IPS-11a (cell line): Measurements from ENCODE around the gene GZMB.
"Not testable (repeated sequence)": the region's sequence is repeated elsewhere in the genome, so short reads cannot be mapped to it uniquely, and the experiment has no call there.

Experiments
- H3K4me3 ChIP-seq: one replicate; pipeline ENCODE4 v1.5.1; 2013; ENCODE audit warnings: low read depth, low read length, control low read depth

Gene GZMB, protein sequence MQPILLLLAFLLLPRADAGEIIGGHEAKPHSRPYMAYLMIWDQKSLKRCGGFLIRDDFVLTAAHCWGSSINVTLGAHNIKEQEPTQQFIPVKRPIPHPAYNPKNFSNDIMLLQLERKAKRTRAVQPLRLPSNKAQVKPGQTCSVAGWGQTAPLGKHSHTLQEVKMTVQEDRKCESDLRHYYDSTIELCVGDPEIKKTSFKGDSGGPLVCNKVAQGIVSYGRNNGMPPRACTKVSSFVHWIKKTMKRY

DNA sequence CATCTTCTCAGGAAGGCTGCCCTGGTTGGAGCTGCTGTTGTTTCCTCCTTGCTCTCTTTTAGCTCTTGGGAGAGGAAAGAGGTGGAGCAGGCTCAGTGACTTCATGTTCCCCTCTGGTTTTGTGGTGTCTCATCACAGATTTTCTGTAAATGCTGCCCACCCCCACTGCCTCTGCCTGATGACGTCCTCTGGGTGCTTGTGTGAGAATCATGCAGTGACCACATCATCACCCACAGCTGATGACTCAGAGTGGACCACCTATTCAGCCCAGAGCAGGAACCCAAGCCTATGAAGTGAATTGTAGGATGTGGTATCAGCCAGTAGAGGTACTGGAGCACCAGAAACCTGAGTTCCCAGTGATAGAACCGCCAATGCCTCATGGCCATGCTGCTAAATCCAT lies at the start of gene GZMB:
Gene GZMB, minus strand, starts transcription at position 33 of the 400 bp plus-strand sequence. Its CDS starts 30 bp downstream, at position 3.
- H3K4me3 ChIP-seq, result no peak within 1 kb of the TSS

DNA sequence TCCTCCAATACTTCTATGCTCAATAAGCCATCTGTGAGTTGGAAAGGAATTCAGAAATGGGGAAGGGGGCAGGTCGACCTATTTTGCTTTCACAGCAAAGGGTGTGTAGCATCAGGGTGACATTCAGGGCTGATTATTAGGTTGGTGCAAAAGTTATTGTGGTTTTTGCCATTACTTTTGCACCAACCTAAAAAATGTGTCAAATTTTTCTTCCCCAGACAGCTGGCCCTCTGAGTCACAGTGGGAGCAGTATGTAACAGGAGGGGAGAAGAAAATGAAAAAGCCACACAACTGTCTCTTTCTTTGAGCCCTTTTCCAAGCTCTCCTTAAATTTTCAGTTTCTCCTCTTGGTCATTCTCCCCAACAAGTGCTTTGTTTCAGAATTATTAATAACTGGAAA lies 47.1 kb upstream of the GZMB start:
- H3K4me3 ChIP-seq, result no peak overlapping the region

DNA sequence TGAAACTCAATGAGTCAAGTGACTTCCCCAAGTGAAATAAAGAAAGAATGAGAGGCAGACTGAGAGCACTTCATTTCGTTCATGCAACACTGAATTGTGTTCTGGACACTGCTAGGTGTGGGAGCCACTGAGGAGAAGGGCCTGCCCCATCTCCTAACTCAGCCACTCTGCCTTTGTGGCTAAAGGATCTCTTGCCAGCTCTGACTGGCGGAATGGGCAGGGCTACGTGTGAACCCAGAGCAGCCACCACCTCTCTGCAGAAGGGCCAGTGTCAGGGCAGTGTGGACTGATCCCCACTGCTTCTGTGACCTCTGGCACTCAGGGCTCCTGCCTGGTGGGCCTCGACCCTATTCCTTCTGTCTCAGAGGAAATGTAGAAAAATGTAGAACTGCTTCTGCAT lies 46.5 kb upstream of the GZMB start:
- no peak overlapping the region for H3K4me3 ChIP-seq

DNA sequence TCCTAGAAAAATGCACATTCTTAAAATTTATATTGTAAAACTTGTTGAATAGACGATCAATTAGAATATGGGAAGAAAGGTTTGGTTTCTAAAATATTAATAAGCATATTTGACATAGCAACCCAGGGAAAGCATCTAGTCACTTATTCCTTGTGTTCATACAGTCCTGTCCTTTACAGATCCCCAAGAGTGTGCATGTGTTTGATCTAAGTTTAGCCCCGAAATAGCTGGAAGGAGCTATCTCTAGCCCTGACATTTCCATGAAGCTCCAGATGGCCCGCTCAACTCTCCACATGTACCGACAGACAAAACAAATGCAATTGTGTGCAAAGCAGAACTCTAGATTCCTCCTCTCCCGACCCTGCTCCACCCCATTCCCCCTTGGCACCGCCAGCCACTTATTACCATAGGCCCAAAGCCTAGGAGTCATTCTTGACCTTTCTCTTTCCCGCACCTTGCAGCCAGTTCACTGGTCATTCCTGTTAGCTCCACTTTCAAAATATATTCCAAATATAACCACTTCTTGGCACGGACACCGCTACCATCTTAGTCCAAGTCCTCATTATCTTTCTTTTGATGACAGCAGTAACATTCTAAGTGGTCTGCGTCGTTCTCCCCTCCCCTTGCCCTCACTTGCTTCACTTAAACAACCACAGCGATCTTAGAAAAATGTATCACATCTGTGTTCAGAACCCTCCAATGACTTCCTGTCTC lies 45.4 kb upstream of the GZMB start:
- H3K4me3 ChIP-seq, result no peak overlapping the region

DNA sequence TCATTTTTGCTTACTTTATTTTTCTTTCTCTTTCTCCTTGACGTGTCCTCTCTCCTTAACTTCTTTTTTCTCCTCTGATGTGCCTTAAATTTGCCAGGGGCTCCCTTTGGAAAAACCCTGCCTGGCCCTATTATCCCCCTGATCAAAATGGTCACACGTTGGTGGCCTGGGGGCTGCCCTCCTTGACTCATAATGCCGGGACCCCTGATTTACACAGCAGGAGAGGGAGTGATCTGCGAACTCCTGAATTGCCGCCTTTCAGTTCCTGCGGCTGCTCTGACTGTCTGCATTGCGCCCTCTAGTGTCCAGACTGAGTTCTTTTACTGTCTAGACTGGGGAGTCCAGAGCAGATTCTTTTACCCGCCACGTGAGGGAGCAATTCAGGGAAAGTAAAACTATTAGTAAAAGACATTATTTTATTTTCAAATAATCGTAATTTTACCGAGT lies 44.8 kb upstream of the GZMB start:
- no peak overlapping the region for H3K4me3 ChIP-seq

DNA sequence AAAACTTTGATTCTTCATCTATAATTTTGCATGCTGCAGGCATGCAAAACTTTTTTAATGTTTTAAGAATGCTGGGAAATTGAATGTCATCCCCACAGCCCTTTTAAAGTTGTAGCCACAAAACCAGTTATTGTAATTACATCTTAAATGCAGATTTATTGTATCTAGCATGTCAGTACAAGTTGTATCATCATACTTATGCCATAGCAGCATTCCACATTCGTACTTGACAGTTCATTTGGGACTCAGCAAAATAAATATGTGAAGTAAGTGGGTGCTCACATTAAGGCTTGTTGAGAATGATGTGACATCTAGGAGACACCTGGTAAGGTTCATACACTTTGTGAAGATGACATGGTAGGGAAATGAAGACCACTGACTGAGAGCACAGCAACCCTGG lies 44.0 kb upstream of the GZMB start:
- no peak overlapping the region for H3K4me3 ChIP-seq

DNA sequence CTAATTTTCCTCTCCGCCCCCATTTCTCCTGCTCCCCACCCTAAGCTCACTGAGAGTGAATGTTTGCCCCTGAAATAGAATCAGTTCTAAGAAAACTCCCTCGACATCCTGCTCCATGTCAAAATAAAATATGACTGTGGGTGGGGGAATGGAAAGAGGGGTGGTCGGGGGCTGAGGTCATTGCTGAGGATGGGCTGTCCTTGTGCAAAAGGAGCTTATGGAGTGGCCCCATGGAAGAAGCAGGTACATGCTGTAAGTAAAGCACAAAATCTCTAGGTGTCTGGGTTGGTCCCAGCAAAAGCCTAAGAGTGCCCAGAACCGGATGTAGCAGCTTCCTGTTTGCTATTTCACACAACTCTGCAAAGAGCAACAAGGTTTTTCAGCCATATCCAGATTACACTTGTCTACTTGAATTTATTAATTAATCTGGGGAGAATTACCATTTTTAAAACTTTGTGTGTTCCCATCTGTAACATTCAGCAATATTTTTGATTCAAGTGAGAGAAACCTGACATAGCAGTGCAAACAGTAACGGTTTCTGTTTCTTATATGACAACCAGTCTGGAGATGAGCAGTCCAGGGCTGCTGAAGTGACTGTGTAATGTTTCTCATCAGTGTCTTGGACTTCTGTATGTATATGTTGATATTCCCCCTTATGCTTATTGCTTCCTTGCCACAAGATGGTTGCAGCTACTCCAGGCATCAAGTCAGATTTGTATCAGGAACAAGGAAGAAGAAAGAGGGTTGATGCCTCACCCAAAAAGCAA lies 40.4 kb upstream of the GZMB start:
- no peak overlapping the region for H3K4me3 ChIP-seq

DNA sequence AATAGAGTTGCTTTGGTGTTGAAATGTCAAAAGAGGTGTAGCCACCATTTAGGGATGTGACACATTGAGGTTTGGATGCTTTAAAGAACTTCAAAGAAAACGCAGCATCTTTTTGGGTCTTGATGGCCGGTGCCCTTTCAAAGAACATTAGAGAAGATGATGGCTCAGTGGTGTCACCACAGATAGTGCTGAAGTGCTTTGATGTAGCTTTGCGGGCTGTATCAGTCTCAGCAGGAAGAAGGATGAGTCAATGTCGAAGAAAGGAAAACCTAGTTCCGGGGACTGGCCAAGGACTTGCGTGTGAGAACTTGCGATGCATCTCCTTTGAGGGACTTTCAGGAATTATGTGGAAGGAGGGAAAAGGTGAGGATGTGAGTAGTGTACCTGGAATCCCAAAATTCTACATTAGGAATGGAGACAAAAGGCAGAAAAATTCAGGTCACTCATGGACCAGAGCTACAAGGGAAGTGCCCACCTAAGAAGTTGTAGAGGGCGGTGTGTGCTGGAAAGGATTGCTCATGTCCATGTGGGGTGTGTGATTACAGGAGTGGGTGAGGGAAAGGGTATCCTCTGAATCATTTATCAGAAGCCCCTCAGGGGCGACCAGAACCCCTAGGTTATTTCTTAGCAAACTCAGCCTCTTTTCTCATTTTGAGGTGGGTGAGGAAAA lies 39.7 kb upstream of the GZMB start:
- no peak overlapping the region for H3K4me3 ChIP-seq

DNA sequence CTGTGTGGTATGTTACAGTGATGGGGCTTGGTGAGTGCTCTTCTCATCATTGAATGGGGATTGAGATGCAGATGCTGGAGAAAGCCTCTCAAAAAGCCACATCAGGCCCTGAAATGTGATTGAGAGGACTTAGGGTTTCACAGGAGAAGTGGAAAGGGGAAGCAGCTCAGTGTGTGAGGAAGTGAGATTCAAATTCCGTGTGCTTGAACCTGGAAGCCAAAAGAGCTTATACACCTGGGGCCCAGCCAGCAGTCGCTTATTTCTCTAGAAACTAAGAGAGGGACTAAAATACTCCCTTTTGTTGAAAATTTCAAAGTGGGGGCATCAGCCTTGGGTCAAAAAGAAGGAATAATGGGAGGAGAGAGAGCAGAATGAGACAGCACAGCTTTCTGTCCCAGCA lies 39.1 kb upstream of the GZMB start:
- no peak overlapping the region for H3K4me3 ChIP-seq

DNA sequence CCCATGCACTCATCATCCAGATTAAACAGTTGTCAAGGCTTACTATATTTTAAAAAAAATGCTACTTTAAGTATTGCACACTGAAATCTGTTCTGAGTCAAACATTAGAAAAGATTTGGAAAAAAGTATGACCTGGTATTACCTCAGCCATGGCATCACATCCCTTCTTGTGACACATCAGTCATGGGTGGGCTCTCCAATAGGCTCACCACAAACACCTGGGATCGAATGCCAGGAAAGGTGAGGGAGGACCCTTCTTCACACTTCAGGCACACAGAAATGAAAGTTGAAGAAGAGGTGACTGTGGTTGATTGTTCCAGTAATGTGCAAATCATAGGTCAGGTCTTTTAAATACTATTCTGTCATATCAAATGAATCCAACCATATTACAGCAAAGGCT lies 36.6 kb upstream of the GZMB start:
- H3K4me3 ChIP-seq, result no peak overlapping the region

DNA sequence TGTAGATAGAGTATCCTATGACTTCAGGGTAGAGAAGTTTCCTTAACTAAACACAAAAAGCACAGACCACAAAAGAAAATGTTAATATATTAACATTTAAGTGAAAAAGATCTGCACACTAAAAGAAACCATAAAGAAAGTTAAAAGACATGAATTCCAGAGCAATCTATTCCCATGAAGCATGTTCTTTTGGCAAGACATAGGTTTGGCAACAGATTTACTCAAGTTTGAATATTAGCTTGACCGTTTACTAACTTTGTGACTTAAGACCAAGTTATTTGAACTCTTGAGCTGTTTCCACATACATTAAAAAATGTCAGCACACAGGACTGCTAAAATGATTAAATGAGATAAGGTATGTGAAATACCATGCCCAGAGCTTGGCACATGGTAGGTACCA lies 35.7 kb upstream of the GZMB start:
- no peak overlapping the region for H3K4me3 ChIP-seq

DNA sequence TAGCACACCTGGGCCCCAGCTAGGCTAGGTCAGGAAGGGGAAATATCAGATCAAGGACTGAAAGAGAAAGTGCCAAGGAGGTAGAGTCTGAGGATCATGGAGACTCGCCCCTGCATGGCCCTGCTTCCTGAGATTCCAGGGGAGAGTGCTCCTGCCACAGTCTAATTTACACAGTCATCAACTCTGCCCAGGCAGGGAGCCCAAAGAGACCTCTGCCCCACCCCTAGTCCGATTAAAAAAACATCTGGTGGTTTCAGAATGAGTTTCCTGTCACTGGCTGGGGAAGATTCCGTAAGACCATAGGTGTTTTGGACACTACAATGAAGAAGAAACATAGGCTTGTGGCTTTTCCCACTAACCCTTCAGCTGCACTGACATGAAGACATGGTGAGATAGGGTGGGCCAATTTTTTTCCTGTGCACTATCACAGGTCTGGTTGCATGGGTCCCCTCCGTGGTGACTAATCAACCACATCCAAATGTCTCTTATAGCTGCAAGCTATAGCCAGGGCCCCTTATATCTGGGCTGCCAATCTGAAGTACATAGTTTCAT lies 31.5 kb upstream of the GZMB start:
- no peak overlapping the region for H3K4me3 ChIP-seq

DNA sequence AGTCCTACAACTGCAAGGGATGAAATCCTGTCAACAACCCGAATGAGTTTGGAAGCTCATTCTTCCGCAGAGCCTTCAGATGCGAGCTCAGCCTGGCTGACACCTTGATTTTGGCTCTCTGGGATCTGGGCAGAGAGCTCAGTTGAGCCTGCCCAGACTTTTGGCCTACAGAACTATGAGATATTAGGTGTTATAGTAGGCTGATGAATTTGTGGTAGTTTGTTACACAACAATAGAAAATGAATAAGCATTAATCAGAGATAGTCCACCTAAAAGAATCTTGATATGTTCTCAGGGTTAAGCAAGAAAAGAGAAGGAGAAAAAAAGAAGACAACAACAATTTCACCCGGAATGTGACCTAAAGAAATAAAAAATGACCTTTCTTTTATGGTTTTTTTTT lies 30.4 kb upstream of the GZMB start:
- no peak overlapping the region for H3K4me3 ChIP-seq

DNA sequence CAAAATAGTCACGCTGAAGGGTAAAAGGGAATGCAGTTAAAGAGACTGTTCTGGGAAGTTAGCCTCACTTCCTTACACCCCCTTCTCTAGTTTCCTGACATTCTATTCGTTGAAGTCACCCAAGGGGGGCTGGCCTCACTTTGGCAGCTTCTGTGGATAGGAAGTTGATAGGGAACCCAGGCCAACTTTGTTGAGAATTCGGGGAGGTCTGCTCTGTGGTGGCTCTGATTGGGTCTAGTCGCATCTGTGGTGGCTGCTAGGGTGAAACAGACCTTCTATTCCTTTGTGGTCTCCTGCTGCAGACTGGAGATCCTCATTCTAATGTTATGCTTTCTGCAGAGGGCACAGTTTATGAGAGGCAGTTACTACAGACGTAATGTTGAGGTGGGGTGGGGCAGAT lies 28.8 kb upstream of the GZMB start:
- H3K4me3 ChIP-seq, result no peak overlapping the region

DNA sequence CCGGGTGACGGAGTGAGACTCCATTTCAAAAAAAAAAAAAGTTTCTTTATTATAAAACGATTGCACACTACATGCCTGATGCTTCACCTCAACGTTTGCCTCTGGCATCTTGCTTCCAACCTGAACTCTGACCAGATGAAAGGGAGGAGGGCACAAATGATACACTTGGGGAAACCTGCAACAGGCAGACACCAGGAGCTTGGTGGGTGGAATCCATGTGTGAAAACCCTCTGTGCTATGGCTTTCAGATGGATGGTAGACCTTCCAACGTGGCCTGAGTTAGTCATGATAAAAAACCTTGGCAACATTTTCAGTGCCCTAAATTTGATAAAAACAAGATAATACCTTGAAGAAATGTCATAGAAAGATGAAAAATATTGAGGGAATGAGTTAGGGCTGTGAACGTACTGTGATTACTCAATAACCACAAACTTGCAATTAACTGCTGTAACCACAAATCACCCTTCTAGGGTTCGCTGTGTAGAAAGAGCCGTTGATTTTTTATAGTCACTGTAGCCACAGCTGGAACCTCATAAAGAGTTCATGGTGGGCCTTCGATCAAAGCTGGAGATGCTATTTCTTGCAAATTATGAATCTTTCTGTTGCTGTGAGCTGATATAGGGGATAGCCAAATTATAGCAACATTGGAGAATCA lies 26.1 kb upstream of the GZMB start:
- no peak overlapping the region for H3K4me3 ChIP-seq

DNA sequence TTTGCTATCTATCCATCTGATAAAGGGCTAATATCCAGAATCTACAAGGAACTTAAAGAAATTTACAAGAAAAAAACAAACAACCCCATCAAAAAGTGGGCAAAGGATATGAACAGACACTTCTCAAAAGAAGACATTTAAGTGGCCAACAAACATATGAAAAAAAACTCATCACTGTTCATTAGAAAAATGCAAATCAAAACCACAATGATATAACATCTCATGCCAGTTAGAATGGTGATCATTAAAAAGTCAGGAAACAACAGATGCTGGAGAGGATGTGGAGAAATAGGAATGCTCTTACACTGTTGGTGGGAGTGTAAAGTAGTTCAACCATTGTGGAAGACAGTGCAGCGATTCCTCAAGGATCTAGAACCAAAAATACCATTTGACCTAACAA lies 14.4 kb upstream of the GZMB start:
- not testable (repeated sequence) for H3K4me3 ChIP-seq

DNA sequence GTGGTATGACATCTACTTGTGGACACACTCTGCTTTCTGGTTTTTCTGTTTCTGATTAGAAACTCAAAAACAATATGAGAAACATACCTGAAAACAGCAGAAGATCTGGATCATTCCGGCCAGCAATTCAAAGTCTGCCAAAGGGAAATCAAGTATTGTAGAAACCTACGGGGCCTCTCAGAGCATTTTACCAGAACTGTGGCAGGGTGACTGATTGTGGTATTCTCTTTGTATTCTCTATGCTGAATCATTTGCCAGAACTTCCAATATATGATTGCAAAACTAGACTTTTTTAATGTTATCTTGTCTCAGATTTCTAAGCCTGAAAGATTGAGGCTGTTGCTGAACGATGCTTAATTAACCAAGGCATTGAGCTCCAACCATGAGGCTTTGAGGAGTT lies 5.9 kb upstream of the GZMB start:
- no peak overlapping the region for H3K4me3 ChIP-seq

DNA sequence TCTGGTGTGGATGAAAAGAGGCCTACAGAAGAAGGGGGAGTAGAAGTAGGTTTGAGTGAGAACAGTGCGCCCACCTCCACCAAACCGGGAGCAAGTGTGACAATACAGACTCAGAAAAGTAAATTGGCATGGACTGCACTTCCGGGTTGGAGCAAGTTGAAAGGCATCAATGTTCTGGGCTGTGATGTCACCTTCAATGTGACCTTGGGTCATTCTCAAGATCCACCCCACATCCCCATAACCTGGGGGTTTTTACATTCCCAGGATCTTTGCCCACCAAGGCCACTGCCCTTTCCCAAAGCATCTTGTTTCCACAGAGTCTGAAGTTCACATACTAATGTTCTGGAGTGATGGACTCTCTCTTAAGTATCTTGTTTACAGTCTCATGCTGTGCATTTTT lies 5.3 kb upstream of the GZMB start:
- H3K4me3 ChIP-seq, result no peak overlapping the region

DNA sequence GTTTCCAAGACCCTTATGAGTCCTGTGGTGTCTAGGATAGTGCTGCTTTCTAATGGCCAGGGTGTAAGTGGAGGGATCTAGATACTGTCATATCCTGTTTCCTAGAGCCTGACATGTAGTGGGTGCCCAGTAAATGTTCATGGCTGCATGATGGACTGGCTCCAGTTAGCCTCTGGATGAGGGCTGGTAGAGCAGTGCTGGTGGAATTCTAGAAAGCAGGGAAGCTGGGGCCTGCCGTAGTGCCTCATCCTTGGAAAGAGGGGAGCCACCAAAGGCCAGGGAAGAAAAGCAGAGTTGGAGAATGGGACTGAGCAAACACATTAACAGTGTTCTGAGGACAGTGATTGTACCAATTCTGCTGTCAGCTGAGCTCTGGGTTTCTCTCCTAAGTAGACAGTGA lies 637 bp downstream of the GZMB start:
- no peak overlapping the region for H3K4me3 ChIP-seq

DNA sequence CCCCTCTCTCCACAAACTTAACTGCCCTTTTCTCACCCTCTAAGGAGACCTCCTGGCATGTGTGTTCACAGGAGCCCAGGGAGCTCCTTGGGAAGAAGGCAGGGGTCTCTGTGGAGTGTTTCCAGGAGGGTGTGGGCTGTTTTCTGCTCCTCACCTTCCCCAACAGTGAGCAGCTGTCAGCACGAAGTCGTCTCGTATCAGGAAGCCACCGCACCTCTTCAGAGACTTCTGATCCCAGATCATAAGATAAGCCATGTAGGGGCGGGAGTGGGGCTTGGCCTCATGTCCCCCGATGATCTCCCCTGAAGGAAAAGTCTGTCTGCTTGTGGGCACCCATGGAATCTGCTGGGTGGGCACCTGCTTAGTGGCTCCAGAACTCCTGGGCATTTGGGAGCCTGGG lies 1.2 kb downstream of the GZMB start:
- H3K4me3 ChIP-seq, result no peak overlapping the region

DNA sequence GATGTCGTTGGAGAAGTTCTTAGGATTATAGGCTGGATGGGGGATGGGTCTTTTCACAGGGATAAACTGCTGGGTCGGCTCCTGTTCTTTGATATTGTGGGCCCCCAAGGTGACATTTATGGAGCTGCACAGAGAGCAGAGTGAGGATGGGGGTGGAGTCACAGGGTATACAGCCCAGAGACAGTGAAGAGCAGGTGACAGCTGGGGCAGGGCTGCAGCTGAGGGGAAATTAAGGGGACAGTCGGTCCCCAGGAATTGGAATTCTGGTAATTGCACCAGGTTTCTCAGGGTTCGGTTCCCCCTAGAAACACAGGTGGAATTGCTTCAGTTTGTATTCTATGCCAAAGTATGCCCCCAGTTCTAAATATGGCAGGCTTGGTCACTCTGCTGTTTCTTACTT lies 1.7 kb downstream of the GZMB start:
- no peak overlapping the region for H3K4me3 ChIP-seq
